Mesodermal cell (in vitro differentiated cells): Measurements from ENCODE around the gene GTF3C5.
A peak's percentile ranks its signal among the peaks of the same experiment; 100 is the strongest.
"Not testable (repeated sequence)": the region's sequence is repeated elsewhere in the genome, so short reads cannot be mapped to it uniquely, and the experiment has no call there.

Experiments
- H3K27ac ChIP-seq: 2 replicates; pipeline ENCODE4 v1.7.0; 2013; ENCODE audit warnings: mild to moderate bottlenecking, low read depth, low read length, moderate library complexity; ENCODE audit not compliant: severe bottlenecking
- H3K36me3 ChIP-seq: 2 replicates; pipeline ENCODE4 v1.7.1; 2013; ENCODE audit warnings: mild to moderate bottlenecking, low read length, moderate library complexity; ENCODE audit not compliant: control insufficient read depth, insufficient read depth
- H3K4me1 ChIP-seq: one replicate; pipeline ENCODE4 v1.7.1; 2013; ENCODE audit warnings: mild to moderate bottlenecking, low read length; ENCODE audit not compliant: insufficient read depth, control insufficient read depth, poor library complexity, severe bottlenecking
- H3K4me3 ChIP-seq: 2 replicates; pipeline ENCODE4 v1.7.0; 2013; ENCODE audit warnings: low read length, control low read depth, mild to moderate bottlenecking; ENCODE audit not compliant: insufficient read depth, poor library complexity, severe bottlenecking; ENCODE audit errors: extremely low read depth
- H3K9me3 ChIP-seq: 2 replicates; pipeline ENCODE4 v1.7.1; 2013; ENCODE audit warnings: mild to moderate bottlenecking, low read length, moderate library complexity; ENCODE audit not compliant: control insufficient read depth
- WGBS, 2 experiments: methylation state at CpG; one replicate each; pipeline ENCODE4 v1.1.5; 2013; ENCODE audit warnings: missing lambda C conversion rate in 2 of 2; ENCODE audit not compliant: insufficient coverage in 2 of 2; 5-methylcytosine and 5-hydroxymethylcytosine counted together

GTF3C5 gene

GRCh38 chr9:132997591-132997990 lies 33.2 kb upstream of the GTF3C5 start:
- 84 to 87% methylated on average over 4 of the region's 4 CpGs for WGBS, 2 experiments
- Histone ChIP-seq H3K9me3 (no peaks in the 10 kb centered on the region), H3K27ac (no peak overlapping the region), H3K4me1 (peaks cover 16% of the 10 kb centered on the region), H3K36me3 (no peaks in the 10 kb centered on the region), H3K4me3 (no peak overlapping the region)

- H3K27ac ChIP-seq, H3K36me3 ChIP-seq, H3K9me3 ChIP-seq, H3K4me3 ChIP-seq: not testable (repeated sequence)
- 88 to 90% methylated on average over 2 of the region's 4 CpGs for WGBS, 2 experiments
- peaks cover 16% of the 10 kb centered on the region for H3K4me1 ChIP-seq
These were observed 32.6 kb upstream of the GTF3C5 start for GRCh38 chr9:132998221-132998620.

GRCh38 chr9:132998831-132999635 lies 31.8 kb upstream of the GTF3C5 start:
- H3K36me3 ChIP-seq = no peaks in the 10 kb centered on the region
- no peaks in the 10 kb centered on the region for H3K9me3 ChIP-seq
- 88 to 90% methylated on average over 12 to 16 of the region's 18 CpGs for WGBS, 2 experiments
- H3K27ac ChIP-seq = no peak overlapping the region
- no peak overlapping the region for H3K4me3 ChIP-seq
- H3K4me1 ChIP-seq = peaks cover 14% of the 10 kb centered on the region

DNA sequence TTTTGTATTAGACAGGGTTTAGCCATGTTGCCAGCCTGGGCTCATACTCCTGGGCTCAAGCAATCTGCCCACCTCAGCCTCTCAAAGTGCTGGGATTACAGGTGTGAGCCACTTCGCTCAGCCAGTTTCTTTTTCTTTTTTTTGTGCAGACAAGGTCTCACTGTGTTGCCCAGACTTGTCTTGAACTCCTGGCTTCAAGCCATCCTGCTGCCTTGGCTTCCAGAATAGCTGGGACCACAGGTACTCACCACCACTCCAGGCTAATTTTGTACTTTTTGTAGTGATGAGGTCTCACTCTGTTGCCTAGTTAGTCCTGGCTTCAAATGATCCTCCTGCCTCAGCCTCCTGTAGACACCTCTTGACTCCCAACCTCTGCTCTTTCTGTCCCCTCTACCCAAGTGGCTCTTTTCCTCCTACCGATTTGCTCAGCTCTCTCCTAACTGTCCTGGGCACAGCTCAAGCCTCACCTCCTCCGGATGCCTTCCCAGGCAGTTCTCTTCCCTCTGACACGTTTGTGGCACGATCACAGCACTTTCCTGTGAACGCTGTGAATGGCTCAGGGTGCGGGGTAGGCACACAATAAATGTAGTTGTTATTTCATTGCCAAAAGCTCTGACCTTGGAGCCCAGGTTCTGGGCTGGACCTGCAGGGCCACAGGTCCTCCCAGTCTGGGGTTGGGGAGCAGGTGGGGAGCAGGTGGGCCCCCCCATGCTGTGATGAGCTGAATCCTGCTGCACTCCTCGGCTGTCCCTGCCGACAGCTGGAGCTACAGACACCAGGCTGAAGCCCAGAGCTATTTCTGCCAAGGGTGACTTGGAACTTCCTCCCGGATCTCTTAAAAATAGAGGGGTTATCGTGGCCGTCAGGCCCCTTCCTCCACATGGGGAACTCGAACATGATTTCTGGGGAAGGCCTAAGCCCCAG lies 28.4 kb upstream of the GTF3C5 start:
- H3K9me3 ChIP-seq = no peaks in the 10 kb centered on the region
- H3K4me1 ChIP-seq = peaks cover 12% of the 10 kb centered on the region
- H3K36me3 ChIP-seq = no peaks in the 10 kb centered on the region
- 72 to 75% methylated on average over 10 to 13 of the region's 13 CpGs for WGBS, 2 experiments
- H3K27ac ChIP-seq = no peak overlapping the region
- H3K4me3 ChIP-seq = no peak overlapping the region

- Histone ChIP-seq H3K4me3 (no peak overlapping the region), H3K4me1 (peaks cover 12% of the 10 kb centered on the region), H3K27ac (no peak overlapping the region), H3K9me3 (no peaks in the 10 kb centered on the region), H3K36me3 (no peaks in the 10 kb centered on the region)
- WGBS, 2 experiments = 50 to 51% methylated on average over 10 to 11 of the region's 13 CpGs
These were observed 27.7 kb upstream of the GTF3C5 start for GRCh38 chr9:133003071-133003461.

DNA sequence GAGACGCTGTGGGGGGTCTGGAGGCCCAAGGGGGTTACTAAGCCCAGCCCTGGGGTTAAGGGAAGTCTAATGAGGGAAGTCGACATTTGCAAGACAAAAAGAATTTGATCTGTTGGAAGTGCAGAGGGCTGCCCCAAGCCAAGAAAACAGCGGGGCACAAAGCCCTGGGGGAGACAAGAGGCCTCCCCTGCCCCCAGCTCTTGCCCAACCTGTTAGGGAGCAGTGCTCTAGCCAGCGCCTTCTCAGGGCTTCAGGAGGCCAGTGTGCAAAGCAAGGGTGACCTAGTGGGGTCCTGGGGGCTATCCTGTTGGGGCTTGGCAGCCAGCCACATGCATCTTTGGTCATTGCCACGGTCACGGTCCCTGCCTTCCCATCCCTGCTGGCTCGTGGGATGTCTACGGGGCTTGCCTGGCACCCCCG lies 27.1 kb upstream of the GTF3C5 start:
- no peak overlapping the region for H3K27ac ChIP-seq
- H3K4me1 ChIP-seq = peaks cover 12% of the 10 kb centered on the region
- no peaks in the 10 kb centered on the region for H3K9me3 ChIP-seq
- no peak overlapping the region for H3K4me3 ChIP-seq
- H3K36me3 ChIP-seq = no peaks in the 10 kb centered on the region
- 26 to 34% methylated on average over 8 to 9 of the region's 9 CpGs for WGBS, 2 experiments

DNA sequence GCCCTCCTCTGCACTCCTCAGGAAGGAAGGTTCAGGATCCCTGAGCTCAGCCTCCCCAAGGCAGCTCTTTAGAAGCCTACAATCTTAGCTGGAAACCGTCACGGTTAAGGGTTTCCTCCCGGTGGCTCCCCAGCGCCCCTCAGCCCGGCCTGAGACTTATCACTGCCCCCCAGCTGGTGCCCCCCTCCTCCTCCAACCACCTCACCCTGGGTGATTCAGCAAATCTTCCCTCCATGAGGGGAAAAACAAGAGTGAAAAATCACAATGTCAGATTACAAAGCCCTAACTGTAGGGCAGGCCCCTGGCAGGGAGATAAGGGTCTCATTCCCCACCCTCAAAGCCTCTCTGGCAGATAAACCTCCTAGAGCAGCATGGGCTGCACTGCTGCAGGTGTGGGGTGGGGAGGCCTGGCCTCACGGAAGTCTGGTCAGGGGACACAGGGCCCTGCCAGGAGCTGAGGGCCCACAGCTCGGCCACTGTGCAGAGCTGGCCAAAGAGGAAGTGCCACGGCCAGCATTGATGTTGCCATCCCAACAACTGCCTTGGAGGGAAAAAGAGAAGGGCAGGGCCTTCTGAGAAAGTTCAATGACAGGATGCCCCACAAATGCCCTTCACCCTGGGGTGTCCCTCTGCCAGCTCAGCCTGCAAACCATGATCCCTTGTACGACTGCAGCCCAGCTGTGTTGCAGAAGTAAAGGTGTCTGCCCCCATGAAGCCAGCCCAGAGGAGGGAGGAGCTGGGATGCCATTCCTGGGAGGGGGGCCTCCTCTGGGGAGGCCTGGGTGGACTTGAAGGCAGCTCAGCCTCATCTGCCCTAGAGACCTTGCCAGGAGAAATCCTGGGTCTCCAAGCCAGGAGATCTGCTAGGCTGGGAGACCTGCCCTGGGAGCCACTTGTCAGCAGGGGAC lies 26.5 kb upstream of the GTF3C5 start:
- peaks cover 12% of the 10 kb centered on the region for H3K4me1 ChIP-seq
- H3K9me3 ChIP-seq = no peaks in the 10 kb centered on the region
- H3K36me3 ChIP-seq = no peaks in the 10 kb centered on the region
- peak overlapping the region; percentile 45 for H3K27ac ChIP-seq
- WGBS, 2 experiments = 49 to 67% methylated on average over 3 to 6 of the region's 9 CpGs
- no peak overlapping the region for H3K4me3 ChIP-seq

DNA sequence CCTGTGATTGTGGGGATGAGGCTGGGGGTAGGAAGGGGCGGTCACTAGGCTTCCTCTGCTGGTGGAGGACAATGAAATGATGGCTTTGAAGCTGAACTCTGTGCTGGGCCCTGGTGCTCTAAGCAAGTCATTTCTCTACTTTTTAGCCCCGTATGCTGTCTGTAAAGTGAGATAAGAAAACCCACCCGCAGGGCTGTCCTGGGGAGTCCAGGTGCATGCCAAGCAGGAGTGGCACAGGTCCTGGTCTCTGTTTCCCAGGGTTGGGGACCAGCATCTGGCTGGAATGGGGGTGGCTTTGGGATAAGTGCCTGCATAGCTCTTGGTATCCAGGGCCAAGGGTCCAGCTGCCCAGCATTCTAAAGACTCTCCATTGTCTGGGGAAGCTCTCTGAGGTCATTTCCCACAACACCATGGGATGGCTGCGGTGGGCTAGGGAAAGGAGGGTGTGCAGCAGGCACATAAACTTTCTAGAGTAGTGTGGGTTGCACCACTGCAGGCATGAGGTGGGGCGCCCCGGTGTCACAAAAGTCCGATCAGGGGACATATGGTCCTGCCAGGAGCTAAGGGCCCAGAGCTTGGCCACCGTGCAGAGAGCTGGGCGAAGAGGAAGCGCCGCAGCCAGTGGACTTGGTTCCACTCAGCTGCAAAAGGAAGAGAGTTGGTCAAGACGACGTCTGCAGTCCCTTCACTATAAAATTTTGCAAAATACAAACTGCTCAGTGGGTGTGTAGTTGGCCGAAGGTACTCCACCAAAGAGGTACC lies 25.6 kb upstream of the GTF3C5 start:
- Histone ChIP-seq H3K4me3 (no peak overlapping the region), H3K27ac (no peak overlapping the region), H3K36me3 (no peaks in the 10 kb centered on the region), H3K9me3 (no peaks in the 10 kb centered on the region), H3K4me1 (peaks cover 12% of the 10 kb centered on the region)
- 93 to 97% methylated on average over 9 to 14 of the region's 14 CpGs for WGBS, 2 experiments

DNA sequence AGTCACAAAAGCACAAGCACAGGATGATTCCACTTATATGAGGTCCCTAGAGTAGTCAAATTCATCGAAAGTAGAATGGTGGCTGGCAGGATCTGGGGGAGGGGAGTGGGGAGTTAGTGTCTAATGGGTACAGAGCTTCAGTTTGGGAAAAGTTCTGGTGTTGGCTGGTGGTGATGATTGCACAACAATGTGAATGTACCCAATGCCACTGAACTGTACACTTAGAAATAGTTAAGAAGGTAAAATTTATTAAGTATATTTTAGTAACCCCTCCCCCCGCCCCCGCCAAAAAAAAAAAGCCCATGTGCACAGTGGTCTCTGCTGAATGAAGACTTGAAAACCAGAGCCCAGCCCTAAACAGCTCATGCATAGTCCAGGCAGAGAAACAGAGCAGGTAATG lies 24.8 kb upstream of the GTF3C5 start:
- 100% methylated on average over 1 of the region's 3 CpGs for WGBS, 2 experiments

More for the DNA sequence above, 24.8 kb upstream of the GTF3C5 start:
- Histone ChIP-seq H3K9me3 (no peaks in the 10 kb centered on the region), H3K36me3 (no peaks in the 10 kb centered on the region), H3K27ac (no peak overlapping the region), H3K4me3 (no peak overlapping the region), H3K4me1 (peaks cover 12% of the 10 kb centered on the region)
